Activated naive CD4-positive, alpha-beta T cell treated with anti-CD3 and anti-CD28 coated beads for 36 hours (primary cell): Measurements from ENCODE around the gene PATL2. TPM values are rescaled to one million over a fixed set of nuclear protein-coding genes. Genes with fewer than 3 reads are reported as not detected.
"Not testable (repeated sequence)": the region's sequence is repeated elsewhere in the genome, so short reads cannot be mapped to it uniquely, and the experiment has no call there.

Experiments used
- CTCF ChIA-PET: fragments of 350-600 bp; sonication (Branson Sonifier 250); formaldehyde crosslinking; loops from one replicate; lab custom pipeline; 2021; ENCODE audit warnings: antibody characterized with exemption; lab: Charles Lee
- DNase-seq: peaks from one replicate; pipeline ENCODE4 v3.0.0-alpha.2; 2020
- H3K27ac Mint-ChIP-seq: one replicate; pipeline ENCODE4 v1.8.0; 2021; ENCODE audit warnings: mild to moderate bottlenecking, mixed read lengths
- H3K27me3 Mint-ChIP-seq: one replicate; pipeline ENCODE4 v1.8.0; 2021; ENCODE audit warnings: low read depth, mixed read lengths
- H3K36me3 Mint-ChIP-seq: one replicate; pipeline ENCODE4 v1.8.0; 2021; ENCODE audit warnings: low read depth, mixed read lengths
- H3K4me1 Mint-ChIP-seq: one replicate; pipeline ENCODE4 v1.8.0; 2021; ENCODE audit warnings: low read depth, mixed read lengths
- H3K4me3 Mint-ChIP-seq: one replicate; pipeline ENCODE4 v1.8.0; 2021; ENCODE audit warnings: mild to moderate bottlenecking, moderate library complexity, mixed read lengths
- H3K9me3 Mint-ChIP-seq: one replicate; pipeline ENCODE4 v1.8.0; 2021; ENCODE audit warnings: mixed read lengths
- intact Hi-C: fragments of 100-400 bp; cut with micrococcal nuclease; formaldehyde crosslinking; loops from one replicate; pipeline ENCODE4 v1.15.1; 2023
- total RNA-seq, 2 experiments: library from RNA; stranded (reverse); gene quantifications; one replicate each; pipeline ENCODE4 v1.2.3, GENCODE V29; 2021

The PATL2 gene
- 1 to 10 TPM; 6.1 to 6.3 TPM for total RNA-seq

DNA sequence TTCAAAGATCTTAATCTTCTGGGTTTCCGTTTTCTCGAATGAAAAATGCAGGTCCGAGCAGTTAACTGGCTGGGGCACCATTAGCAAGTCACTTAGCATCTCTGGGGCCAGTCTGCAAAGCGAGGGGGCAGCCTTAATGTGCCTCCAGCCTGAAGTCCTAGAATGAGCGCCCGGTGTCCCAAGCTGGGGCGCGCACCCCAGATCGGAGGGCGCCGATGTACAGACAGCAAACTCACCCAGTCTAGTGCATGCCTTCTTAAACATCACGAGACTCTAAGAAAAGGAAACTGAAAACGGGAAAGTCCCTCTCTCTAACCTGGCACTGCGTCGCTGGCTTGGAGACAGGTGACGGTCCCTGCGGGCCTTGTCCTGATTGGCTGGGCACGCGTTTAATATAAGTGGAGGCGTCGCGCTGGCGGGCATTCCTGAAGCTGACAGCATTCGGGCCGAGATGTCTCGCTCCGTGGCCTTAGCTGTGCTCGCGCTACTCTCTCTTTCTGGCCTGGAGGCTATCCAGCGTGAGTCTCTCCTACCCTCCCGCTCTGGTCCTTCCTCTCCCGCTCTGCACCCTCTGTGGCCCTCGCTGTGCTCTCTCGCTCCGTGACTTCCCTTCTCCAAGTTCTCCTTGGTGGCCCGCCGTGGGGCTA is at the start of gene PATL2, which contains the start of gene B2M:
Gene PATL2, minus strand, starts transcription at position 228 of the 647 bp plus-strand sequence. CDS start 34,833 bp downstream, outside the sequence.
Gene B2M, plus strand, starts transcription at position 422 of the 647 bp plus-strand sequence. Its CDS starts 30 bp downstream, at position 452.
- CTCF ChIA-PET, result interaction anchor here (0.6 to 14.8 kb wide), 16 partner anchors 7 to 133 kb away, joined by 3 to 200 read pairs (median 6); partner anchors contain the start of genes SPG11 and TRIM69
- no peaks in the 10 kb centered on the region for H3K9me3 Mint-ChIP-seq
- peaks cover 3% of the 10 kb centered on the region for H3K27me3 Mint-ChIP-seq
- peak within 1 kb of the TSS; percentile 99 for H3K4me3 Mint-ChIP-seq
- H3K36me3 Mint-ChIP-seq, result peaks cover 60% of the 10 kb centered on the region
- DNase-seq, result peak; percentile 96
- intact Hi-C loops, result loop anchor here (1.0 to 10.0 kb wide), 8 partner anchors 8 to 886 kb away; partner anchors contain the start of genes EIF3J, GOLM2, MFAP1 and SPG11
- peak within 1 kb of the TSS; percentile 100 for H3K27ac Mint-ChIP-seq
- peaks cover 35% of the 10 kb centered on the region for H3K4me1 Mint-ChIP-seq

DNA sequence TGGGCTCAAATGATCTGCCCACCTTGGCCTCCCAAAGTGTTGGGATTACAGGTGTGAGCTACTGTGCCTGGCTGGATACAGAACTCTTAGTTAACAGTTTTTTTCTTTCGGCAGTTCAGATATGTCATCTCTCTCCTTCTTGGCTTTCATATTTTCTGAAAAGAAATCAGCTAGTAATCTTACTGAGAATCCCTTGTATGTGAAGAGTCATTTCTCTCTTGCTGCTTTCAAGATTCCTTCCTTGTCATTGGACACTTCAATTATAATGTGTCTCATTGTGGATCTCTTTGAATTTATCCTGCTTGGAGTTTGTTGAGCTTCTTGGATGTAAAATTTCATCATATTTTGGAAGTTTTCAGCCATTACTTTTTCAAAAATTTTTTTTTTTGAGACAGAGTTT is 42.2 kb upstream of the PATL2 start:
- Mint-ChIP-seq H3K27ac (no peak overlapping the region), H3K36me3 (peaks cover 14% of the 10 kb centered on the region), H3K27me3 (no peaks in the 10 kb centered on the region), H3K4me1 (peaks cover 27% of the 10 kb centered on the region), H3K9me3 (peaks cover 3% of the 10 kb centered on the region), H3K4me3 (no peak overlapping the region)
- CTCF ChIA-PET, result interaction anchor here (0.6 to 1.2 kb wide), 3 partner anchors 178 to 857 kb away, joined by 3 to 4 read pairs (median 4); no protein-coding TSS in a partner anchor
- DNase-seq, result no peak
- intact Hi-C loops, result no loop called here

- H3K27me3 Mint-ChIP-seq, intact Hi-C loops, H3K36me3 Mint-ChIP-seq, CTCF ChIA-PET, H3K4me3 Mint-ChIP-seq, DNase-seq, H3K27ac Mint-ChIP-seq: not testable (repeated sequence)
- peaks cover 12% of the 10 kb centered on the region for H3K9me3 Mint-ChIP-seq
- H3K4me1 Mint-ChIP-seq, result peaks cover 16% of the 10 kb centered on the region
Measured at GRCh38 chr15:44743454-44743853, 32.3 kb upstream of the PATL2 start.

DNA sequence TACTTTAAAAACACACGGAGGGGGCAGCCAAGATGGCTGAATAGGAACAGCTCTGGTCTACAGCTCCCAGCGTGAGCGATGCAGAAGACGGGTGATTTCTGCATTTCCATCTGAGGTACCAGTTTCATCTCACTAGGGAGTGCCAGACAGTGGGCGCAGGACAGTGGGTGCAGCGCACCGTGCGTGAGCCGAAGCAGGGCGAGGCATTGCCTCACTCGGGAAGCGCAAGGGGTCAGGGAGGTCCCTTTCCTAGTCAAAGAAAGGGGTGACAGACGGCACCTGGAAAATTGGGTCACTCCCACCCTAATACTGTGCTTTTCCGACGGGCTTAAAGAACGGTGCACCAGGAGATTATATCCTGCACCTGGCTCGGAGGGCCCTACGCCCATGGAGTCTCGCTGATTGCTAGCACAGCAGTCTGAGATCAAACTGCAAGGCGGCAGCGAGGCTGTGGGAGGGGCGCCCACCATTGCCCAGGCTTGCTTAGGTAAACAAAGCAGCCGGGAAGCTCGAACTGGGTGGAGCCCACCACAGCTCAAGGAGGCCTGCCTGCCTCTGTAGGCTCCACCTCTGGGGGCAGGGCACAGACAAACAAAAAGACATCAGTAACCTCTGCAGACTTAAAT is 28.2 kb upstream of the PATL2 start:
- peaks cover 44% of the 10 kb centered on the region for H3K4me1 Mint-ChIP-seq
- H3K9me3 Mint-ChIP-seq, H3K4me3 Mint-ChIP-seq, H3K36me3 Mint-ChIP-seq, H3K27ac Mint-ChIP-seq, H3K27me3 Mint-ChIP-seq, intact Hi-C loops, DNase-seq: not testable (repeated sequence)
- CTCF ChIA-PET, result interaction anchor here (0.7 to 6.6 kb wide), 18 partner anchors 8 to 163 kb away, joined by 3 to 132 read pairs (median 12); partner anchors contain the start of genes B2M, PATL2 and SPG11

DNA sequence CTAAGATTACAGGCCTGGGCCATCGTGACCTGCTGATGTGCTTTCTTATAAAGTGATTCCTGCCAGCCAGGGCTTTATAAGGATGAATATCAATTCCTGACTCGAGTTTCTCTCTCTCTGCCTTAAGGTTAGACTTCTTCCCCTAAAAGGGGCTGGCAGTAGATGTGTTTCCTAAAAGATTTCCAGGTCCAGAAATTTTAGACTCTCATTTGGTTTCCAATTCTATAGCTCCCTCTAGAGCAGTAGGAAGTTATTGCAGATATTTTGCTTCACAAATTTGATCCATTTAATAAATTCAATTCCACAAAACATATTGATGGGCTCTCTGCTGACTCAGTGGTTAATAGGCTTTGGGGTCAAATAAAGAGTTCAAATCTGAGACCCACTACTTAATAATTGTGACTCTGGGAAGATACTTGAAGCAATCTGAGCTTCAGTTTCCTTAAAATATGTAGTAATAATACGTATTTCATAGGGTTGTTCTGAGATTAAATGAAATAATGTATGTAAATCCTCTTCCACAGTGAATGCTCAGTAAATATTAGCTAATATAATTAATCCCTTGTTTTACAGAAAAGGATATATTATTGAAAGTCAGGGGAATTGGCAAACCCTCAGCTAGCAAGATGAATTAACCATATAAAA is 27.3 kb upstream of the PATL2 start:
- H3K9me3 Mint-ChIP-seq, result peaks cover 2% of the 10 kb centered on the region
- no peak for DNase-seq
- intact Hi-C loops, result loop anchor here (1.0 kb wide), 3 partner anchors 75 to 160 kb away; partner anchors contain the start of gene SPG11
- peak overlapping the region; percentile 12 for H3K4me3 Mint-ChIP-seq
- H3K4me1 Mint-ChIP-seq, result peaks cover 51% of the 10 kb centered on the region
- H3K27ac Mint-ChIP-seq, result peak overlapping the region; percentile 78
- no peaks in the 10 kb centered on the region for H3K27me3 Mint-ChIP-seq
- CTCF ChIA-PET, result interaction anchor here (0.5 to 6.6 kb wide), 30 partner anchors 8 to 834 kb away, joined by 3 to 132 read pairs (median 4); partner anchors contain the start of genes B2M, PATL2 and SPG11
- H3K36me3 Mint-ChIP-seq, result peaks cover 6% of the 10 kb centered on the region

DNA sequence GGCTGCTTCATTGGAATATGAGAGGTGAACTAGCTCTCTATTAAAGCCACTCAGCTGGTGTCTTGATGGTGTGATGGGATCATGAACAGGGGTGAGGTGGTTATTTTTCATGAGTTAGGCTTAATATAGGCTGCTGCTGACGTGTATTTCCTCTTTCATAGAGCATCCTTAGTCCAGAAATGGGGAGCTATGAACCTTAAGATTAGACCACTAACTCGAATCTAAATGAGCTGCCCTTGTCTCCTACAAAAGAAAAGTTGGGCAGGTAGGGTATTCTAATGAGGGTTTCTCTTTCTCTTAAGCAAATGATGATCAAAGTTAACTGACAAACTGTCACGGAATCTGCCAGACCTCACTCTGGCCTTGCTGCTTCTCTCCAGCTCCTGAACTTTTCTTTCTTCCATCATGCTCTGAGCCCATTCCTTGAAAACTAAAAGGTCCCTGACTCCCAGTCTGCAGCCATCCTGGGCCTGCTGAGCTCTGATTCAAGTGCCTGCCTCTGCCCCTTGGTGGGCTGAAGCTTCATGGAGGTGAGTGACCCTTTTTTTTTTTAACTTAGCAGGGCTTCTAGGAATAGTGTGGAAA is 25.1 kb upstream of the PATL2 start, which contains the start of gene TRIM69:
Gene TRIM69, plus strand, starts transcription at position 348 of the 585 bp plus-strand sequence. Its CDS starts 177 bp downstream, at position 525.
- intact Hi-C loops, result loop anchor here (1.0 kb wide), 2 partner anchors 8 to 23 kb away; no protein-coding TSS in a partner anchor
- Mint-ChIP-seq H3K36me3 (peaks cover 22% of the 10 kb centered on the region), H3K27ac (peak within 1 kb of the TSS; percentile 99), H3K4me1 (peaks cover 70% of the 10 kb centered on the region), H3K9me3 (peaks cover 2% of the 10 kb centered on the region), H3K27me3 (no peaks in the 10 kb centered on the region), H3K4me3 (peak within 1 kb of the TSS; percentile 76)
- CTCF ChIA-PET, result interaction anchor here (0.6 to 6.6 kb wide), 22 partner anchors 10 to 190 kb away, joined by 3 to 132 read pairs (median 7); partner anchors contain the start of genes B2M, PATL2 and SPG11
- DNase-seq, result no peak

DNA sequence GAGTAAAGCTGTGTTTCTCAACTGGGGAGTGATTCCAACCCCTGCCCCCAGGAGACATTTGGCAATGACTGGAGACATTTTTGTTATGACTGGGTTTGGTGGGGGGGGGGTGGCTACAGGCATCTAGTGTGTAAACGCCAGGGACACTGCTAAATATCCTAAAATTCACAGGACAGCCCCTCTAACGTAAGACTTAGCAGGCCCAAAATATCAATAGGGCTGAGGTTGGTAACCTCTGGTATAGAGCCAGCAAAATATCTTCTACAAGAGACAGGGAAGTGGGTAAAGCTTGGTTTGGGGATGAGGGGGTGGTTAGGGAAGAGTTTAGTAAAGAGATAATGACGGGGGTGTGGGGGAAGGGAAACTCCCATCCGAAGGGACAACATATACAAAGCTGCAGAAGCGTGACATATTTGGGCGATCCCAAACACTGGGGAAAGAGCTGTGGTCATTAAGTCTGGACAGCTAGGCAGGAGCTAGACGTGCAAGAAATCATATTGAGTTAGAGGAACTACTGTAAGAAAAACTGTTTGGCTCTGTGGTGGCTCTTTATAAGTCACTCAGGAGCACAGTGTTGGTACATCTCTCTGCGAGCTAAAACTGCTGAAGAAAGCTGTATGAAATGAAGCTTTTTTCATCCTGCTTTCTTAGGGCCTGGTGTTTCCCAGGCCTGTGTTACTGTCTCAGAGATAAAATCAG is 24.5 kb upstream of the PATL2 start:
- Mint-ChIP-seq H3K27ac (peak overlapping the region; percentile 99), H3K9me3 (peaks cover 2% of the 10 kb centered on the region), H3K4me1 (peaks cover 71% of the 10 kb centered on the region), H3K27me3 (no peaks in the 10 kb centered on the region), H3K36me3 (peaks cover 22% of the 10 kb centered on the region), H3K4me3 (peak overlapping the region; percentile 76)
- peak; percentile 81 for DNase-seq
- CTCF ChIA-PET, result interaction anchor here (0.6 to 6.6 kb wide), 20 partner anchors 9 to 190 kb away, joined by 3 to 132 read pairs (median 9); partner anchors contain the start of genes B2M, PATL2 and SPG11
- intact Hi-C loops, result loop anchor here (1.0 to 2.0 kb wide), 5 partner anchors 7 to 102 kb away; no protein-coding TSS in a partner anchor

- H3K4me3 Mint-ChIP-seq, result peak overlapping the region; percentile 76
- H3K4me1 Mint-ChIP-seq, result peaks cover 71% of the 10 kb centered on the region
- intact Hi-C loops, result loop anchor here (1.0 to 2.0 kb wide), 3 partner anchors 16 to 102 kb away; no protein-coding TSS in a partner anchor
- no peak for DNase-seq
- peaks cover 24% of the 10 kb centered on the region for H3K36me3 Mint-ChIP-seq
- CTCF ChIA-PET, result interaction anchor here (0.9 to 6.6 kb wide), 10 partner anchors 8 to 189 kb away, joined by 3 to 132 read pairs (median 12); partner anchors contain the start of genes B2M, PATL2 and SPG11
- H3K9me3 Mint-ChIP-seq, result no peaks in the 10 kb centered on the region
- H3K27me3 Mint-ChIP-seq, result no peaks in the 10 kb centered on the region
- peak overlapping the region; percentile 99 for H3K27ac Mint-ChIP-seq
Measured at GRCh38 chr15:44734839-44735481, 23.8 kb upstream of the PATL2 start.

- H3K27me3 Mint-ChIP-seq, result no peaks in the 10 kb centered on the region
- no peaks in the 10 kb centered on the region for H3K9me3 Mint-ChIP-seq
- CTCF ChIA-PET, result interaction anchor here (0.6 to 8.3 kb wide), 7 partner anchors 7 to 151 kb away, joined by 3 to 110 read pairs (median 4); partner anchors contain the start of genes B2M, PATL2, SPG11 and TRIM69
- peak overlapping the region; percentile 99 for H3K27ac Mint-ChIP-seq
- intact Hi-C loops, result loop anchor here (2.0 to 5.0 kb wide), 3 partner anchors 21 to 908 kb away; partner anchors contain the start of gene SQOR
- H3K4me1 Mint-ChIP-seq, result peaks cover 68% of the 10 kb centered on the region
- H3K36me3 Mint-ChIP-seq, result peaks cover 28% of the 10 kb centered on the region
- H3K4me3 Mint-ChIP-seq, result peak overlapping the region; percentile 97
- DNase-seq, result peak; percentile 43
Measured at GRCh38 chr15:44729408-44730127, 18.4 kb upstream of the PATL2 start.
